ENCODE results near the gene GPC3.

DNA sequence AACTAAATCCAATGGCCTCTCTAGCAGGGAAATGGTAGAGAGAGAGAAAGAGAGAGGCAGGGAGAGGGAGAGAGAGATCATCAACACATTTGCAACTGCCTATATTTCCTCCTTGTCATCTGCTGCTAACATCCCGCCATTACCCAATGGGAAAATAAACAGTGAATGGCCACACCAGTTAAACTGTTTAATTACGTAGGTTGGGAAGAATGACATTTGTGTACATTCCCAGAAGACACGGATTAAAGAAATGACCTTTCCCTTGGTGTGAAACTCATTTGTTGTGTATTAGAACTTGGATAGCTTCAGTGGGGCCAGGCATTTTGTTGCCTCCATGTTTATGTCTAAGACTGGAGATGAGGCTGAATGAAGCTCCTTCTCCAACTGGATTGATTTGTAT lies 474.4 kb downstream of the GPC3 start:
- TF ChIP-seq, protein P1, sequence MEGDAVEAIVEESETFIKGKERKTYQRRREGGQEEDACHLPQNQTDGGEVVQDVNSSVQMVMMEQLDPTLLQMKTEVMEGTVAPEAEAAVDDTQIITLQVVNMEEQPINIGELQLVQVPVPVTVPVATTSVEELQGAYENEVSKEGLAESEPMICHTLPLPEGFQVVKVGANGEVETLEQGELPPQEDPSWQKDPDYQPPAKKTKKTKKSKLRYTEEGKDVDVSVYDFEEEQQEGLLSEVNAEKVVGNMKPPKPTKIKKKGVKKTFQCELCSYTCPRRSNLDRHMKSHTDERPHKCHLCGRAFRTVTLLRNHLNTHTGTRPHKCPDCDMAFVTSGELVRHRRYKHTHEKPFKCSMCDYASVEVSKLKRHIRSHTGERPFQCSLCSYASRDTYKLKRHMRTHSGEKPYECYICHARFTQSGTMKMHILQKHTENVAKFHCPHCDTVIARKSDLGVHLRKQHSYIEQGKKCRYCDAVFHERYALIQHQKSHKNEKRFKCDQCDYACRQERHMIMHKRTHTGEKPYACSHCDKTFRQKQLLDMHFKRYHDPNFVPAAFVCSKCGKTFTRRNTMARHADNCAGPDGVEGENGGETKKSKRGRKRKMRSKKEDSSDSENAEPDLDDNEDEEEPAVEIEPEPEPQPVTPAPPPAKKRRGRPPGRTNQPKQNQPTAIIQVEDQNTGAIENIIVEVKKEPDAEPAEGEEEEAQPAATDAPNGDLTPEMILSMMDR (IDR thresholded peaks at IDR 0.05) = no peak
- TF ChIP-seq, protein P2, sequence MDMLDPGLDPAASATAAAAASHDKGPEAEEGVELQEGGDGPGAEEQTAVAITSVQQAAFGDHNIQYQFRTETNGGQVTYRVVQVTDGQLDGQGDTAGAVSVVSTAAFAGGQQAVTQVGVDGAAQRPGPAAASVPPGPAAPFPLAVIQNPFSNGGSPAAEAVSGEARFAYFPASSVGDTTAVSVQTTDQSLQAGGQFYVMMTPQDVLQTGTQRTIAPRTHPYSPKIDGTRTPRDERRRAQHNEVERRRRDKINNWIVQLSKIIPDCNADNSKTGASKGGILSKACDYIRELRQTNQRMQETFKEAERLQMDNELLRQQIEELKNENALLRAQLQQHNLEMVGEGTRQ (IDR thresholded peaks at IDR 0.05; ENCODE audit: borderline replicate concordance, low read depth, low read length) = no peak
- TF ChIP-seq EP300 (IDR thresholded peaks at IDR 0.05; ENCODE audit: borderline replicate concordance in 1 of 2, low read depth in 1 of 2, low read length in 1 of 2) (no peak), YY1 (IDR thresholded peaks at IDR 0.05; ENCODE audit: low read depth) (no peak), POLR2AphosphoS5 (IDR thresholded peaks at IDR 0.05; ENCODE audit: low read depth, low read length) (no peak), GABPA (IDR thresholded peaks at IDR 0.05; ENCODE audit: low read depth) (no peak), MXI1 (IDR thresholded peaks at IDR 0.05; ENCODE audit: low read depth, low read length) (no peak), TAF1 (IDR thresholded peaks at IDR 0.05; ENCODE audit: borderline replicate concordance, low read depth, low read length) (no peak), SMC3 (IDR thresholded peaks at IDR 0.05; ENCODE audit: low read depth, low read length) (no peak)
- TF ChIP-seq, protein P3, sequence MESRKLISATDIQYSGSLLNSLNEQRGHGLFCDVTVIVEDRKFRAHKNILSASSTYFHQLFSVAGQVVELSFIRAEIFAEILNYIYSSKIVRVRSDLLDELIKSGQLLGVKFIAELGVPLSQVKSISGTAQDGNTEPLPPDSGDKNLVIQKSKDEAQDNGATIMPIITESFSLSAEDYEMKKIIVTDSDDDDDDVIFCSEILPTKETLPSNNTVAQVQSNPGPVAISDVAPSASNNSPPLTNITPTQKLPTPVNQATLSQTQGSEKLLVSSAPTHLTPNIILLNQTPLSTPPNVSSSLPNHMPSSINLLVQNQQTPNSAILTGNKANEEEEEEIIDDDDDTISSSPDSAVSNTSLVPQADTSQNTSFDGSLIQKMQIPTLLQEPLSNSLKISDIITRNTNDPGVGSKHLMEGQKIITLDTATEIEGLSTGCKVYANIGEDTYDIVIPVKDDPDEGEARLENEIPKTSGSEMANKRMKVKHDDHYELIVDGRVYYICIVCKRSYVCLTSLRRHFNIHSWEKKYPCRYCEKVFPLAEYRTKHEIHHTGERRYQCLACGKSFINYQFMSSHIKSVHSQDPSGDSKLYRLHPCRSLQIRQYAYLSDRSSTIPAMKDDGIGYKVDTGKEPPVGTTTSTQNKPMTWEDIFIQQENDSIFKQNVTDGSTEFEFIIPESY (IDR thresholded peaks at IDR 0.05; ENCODE audit: borderline replicate concordance, low read depth) = no peak
- TF ChIP-seq, protein P4, sequence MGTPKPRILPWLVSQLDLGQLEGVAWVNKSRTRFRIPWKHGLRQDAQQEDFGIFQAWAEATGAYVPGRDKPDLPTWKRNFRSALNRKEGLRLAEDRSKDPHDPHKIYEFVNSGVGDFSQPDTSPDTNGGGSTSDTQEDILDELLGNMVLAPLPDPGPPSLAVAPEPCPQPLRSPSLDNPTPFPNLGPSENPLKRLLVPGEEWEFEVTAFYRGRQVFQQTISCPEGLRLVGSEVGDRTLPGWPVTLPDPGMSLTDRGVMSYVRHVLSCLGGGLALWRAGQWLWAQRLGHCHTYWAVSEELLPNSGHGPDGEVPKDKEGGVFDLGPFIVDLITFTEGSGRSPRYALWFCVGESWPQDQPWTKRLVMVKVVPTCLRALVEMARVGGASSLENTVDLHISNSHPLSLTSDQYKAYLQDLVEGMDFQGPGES (IDR thresholded peaks at IDR 0.05; ENCODE audit: low read depth, low read length) = no peak

All from SK-N-SH (cell line).